Lower leg skin (tissue), 3 donors: ENCODE results near the gene SEL1L3.

Experiments
- POLR2A ChIP-seq, 2 donors: fragments of 450-650 bp; IDR thresholded peaks; one replicate each; pipeline ENCODE4 v1.6.1; 2016 to 2017; ENCODE audit warnings: antibody characterized with exemption in 2 of 2, mild to moderate bottlenecking in 1 of 2, moderate library complexity in 1 of 2
- TF ChIP-seq, protein P1 (sequence below), 3 donors: fragments of 450-650 bp; IDR thresholded peaks; one replicate each; pipeline ENCODE4 v1.5.1; 2016; ENCODE audit warnings: antibody characterized with exemption in 3 of 3, mild to moderate bottlenecking in 3 of 3, moderate library complexity in 2 of 3

DNA sequence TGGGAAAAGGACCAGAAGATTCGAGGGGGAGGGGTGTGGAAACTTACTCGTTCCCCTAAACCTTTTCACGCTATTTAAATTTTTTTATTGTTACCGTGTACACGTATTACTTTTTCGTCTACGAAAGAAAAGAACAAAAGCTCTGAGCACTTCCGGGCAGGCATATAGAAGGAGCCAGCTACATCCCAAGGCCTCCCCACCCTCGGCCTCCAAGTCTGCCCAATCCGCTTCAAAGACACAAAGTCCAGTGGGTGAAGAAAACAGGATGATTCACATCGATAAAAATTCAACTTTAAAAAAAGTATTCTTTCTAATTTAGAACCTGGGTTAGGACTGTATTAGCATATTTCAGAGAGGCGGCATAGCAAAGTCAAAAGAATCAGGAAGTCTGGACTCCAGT lies 23.1 kb downstream of the SEL1L3 start:
- TF ChIP-seq, protein P1, sequence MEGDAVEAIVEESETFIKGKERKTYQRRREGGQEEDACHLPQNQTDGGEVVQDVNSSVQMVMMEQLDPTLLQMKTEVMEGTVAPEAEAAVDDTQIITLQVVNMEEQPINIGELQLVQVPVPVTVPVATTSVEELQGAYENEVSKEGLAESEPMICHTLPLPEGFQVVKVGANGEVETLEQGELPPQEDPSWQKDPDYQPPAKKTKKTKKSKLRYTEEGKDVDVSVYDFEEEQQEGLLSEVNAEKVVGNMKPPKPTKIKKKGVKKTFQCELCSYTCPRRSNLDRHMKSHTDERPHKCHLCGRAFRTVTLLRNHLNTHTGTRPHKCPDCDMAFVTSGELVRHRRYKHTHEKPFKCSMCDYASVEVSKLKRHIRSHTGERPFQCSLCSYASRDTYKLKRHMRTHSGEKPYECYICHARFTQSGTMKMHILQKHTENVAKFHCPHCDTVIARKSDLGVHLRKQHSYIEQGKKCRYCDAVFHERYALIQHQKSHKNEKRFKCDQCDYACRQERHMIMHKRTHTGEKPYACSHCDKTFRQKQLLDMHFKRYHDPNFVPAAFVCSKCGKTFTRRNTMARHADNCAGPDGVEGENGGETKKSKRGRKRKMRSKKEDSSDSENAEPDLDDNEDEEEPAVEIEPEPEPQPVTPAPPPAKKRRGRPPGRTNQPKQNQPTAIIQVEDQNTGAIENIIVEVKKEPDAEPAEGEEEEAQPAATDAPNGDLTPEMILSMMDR (IDR thresholded peaks at IDR 0.05): no peak
- no peak for TF ChIP-seq POLR2A (IDR thresholded peaks at IDR 0.05)
